COR-L47 (cell line): ENCODE measurements around the gene C1orf159.
A peak's percentile ranks its signal among the peaks of the same experiment; 100 is the strongest.
"Not testable (repeated sequence)": the region's sequence is repeated elsewhere in the genome, so short reads cannot be mapped to it uniquely, and the experiment has no call there.

ENCODE experiments used
- DNase-seq: peaks from one replicate; lab custom pipeline; 2025; lab: John Stamatoyannopoulos, UW

The C1orf159 gene

DNA sequence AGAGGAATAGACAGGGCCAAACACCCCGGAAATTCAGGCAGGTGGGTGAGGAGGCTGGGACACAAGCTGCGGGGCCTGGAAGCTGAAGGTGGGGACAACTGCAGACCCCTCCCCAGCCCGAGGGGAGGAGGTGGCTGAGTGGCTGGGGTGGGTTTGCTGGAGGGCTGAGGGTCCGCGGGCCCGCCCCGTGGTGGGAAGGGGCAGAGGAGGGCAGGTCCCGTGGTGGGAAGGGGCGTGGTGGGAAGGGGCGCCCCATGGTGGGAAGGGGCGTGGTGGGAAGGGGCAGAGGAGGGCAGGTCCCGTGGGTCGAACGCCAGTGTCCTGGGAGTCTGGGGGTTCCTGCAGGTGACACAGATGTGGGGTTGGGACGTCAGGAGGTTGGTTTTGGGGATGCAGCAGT, 33.5 kb upstream of the C1orf159 start:
- no peak for DNase-seq

DNA sequence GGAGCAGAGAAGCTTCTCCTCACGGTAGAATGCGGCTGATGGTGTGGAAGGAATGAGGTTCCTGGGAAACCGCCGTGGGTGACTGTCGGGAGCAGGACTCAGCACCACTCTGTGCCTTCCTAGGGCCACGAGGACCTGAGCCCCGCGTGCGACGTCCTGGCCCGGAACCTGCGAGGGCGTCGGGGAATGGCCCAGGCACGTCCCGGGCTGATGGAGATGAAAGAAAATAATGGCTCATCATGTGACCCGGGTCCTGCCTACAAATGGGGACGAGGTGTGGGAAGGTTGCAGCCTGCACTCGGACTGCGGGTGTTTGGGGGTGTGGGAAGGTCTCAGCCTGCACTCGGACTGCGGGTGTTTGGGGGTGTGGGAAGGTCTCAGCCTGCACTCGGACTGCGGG, 32.7 kb upstream of the C1orf159 start:
- no peak for DNase-seq

DNA sequence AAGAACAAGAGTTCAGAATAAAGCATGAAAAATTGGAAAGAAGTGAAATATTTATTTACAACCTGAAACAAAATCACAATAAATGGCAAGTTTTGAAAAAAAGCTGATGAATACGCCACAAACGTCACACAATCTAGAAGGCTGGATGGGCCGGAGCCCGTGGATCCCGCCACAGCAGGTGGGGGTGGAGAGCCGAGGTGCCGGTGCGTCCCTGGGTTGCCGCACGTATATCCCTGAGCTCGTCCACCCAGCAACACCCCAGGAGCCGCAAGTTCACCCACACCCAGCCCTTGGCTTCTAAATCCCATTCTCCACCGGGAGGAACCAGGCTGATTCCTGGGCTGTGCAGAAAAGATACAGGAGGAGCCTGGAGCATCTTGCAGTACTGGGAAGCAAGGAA, 32.2 kb upstream of the C1orf159 start:
- DNase-seq, result no peak

DNA sequence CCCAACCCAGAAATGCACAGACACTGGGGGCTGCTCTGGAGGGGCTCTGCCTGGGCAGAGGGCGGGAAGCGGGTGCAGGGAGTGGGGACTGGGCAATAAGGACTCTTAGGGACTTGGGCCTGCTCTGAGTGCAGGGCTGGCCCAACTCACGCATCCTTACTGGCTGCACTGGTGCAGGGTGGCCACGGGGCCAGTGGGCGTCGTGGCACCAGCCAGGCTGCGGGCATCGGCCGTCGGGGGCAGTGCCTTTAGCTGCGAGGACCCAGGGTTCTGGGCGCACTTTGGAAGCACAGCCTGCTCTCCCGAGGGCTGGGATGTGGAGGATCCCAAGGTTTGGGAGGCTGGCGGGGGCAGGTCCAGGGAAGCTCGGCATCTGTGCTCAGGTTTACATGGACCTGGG, 30.7 kb upstream of the C1orf159 start:
- DNase-seq, result no peak

DNA sequence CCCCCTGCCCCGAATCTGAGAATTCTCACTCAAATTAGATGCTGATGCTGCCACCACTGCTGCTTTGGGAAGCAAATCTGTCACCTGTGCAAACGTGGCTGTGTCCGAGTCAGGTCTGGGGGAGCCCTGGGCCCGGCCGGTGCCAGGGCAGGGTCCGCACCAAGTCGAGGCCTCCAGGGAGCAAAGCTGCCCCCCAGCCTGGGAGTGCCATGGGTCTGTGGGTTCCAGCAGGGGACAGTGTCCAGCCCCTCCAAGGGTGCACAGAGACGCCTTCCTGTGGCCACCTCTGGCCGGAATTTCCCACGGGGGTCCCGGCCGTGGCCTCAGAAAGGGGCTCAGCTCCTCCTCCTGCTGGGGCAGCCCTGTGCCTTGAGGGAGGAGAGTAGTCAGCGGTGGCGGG, 30.1 kb upstream of the C1orf159 start:
- DNase-seq, result no peak

DNA sequence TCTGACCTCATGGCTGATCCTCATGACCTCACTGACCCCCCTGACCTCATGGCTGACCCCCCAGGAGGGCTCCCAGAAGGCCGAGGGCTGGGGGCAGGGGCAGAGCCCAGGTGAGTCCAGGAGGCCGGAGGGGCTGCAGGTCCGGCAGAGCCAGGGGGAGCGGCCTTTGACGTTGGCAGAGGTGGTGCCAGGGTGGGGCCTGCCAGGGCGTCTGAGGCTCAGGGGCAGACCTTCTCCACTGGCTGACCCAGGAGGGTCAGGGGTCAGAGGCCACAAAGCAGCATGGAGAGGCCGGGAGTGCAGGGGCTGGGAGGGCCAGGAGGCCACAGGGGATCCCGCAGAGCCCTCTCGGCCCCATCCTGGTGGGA, 29.6 kb upstream of the C1orf159 start:
- no peak for DNase-seq

DNA sequence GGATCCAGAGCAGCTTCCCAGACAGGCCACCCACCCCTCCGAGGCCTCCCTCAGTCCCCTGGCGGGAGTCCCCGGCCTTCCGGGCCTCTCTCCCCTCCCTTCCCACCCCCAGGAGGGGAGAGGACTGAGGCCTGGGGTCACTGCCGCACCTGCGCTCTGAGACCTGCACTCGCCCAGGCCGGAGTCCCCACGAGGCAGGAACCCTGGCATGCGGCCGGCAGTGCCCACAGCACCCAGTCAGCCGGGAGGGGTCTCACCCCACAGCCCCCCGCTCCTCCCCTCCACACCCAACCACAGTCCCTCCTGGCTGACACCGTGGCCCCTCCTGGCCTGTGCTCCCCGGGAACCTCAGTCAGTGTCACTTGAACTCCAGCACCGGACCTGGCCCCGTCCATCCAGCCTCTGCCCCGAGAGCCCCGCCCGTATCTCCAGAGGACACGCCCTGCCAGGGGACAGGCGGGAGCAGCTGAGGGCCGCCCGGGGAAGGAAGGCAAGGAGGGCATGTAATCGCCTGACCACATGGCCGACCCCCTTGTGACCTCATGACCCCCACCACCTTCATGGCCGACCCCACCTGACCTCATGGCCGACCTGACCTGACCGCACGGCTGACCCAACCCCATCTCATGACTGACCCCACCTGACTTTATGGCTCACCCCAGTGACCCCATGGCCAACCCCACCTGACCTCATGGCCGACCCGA, 29.1 kb upstream of the C1orf159 start:
- no peak for DNase-seq

DNA sequence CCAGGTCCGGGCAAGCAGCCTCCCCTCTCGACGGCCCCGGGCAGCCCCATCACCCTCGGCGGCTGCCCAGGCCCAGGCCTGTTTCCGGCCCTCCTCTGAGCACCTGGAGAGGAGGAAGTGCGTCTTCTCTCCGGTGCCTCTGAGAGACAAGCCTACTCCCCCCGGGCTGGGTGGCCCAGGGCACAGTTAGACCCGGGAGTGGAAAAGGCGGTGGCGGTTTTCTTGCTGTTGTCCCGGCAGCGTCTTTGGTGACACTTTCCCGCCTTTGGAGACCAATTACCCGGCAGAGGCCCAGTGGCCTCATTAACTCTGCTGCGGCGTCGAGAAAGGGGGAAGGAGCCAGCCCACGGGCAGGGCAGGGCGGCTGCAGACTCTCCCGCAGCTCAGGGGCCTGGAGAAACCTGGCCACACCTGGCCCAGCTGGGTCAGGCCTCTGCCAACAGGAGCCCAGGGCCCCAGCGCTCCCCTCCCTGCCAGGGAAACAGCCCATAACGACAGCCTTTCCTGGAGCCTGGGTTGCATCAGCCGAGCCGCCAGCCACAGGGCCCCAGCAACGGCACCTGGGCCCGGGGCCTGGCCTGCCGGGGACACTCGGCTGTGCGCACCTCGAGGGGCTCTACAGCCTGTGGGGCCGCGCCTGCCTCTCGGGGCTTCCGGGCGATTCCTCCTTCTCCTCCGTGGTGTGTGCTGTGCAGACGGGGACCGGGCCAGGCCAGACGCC, 28.4 kb upstream of the C1orf159 start:
- DNase-seq, result peak; percentile 63

DNA sequence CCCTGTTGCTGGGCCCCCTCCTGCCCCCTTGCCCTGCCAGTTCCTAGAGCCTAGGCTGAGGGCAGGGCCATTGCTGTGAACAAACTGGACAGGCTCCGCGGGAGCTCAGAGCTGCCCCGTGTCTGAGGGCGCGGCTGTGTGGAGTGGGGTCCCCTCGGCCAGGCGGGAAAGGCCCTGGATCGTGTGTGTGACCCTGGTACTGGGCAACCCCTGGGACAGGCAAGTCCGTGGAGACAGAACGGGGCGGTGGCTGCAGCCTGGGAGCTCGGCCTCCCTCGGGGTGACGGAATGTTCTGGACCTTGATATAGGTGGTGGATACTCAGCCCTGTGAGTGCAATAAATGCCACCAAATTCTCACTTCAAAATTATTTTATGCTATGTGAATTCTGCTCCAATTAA, 27.7 kb upstream of the C1orf159 start:
- DNase-seq, result no peak

DNA sequence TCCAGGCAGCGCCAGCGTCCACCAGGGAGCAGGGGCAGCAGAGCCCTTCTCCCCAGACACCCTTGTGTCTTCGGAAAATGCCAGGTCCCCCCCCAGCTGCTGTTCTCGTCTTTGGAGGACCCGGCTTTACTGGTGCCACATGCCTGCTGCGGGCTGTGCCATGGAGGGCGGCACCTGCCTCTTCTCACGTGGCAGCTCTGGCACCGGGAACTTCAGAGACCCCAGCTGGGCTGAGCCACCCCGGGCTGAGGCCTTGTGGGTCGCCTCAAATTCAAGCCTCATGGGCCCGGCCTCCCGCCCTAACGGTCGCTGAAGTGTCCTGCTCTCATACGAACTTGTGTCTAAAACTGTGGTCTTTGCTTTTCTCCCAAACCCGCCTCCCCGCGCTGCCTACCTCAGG, 27.0 kb upstream of the C1orf159 start:
- no peak for DNase-seq

DNA sequence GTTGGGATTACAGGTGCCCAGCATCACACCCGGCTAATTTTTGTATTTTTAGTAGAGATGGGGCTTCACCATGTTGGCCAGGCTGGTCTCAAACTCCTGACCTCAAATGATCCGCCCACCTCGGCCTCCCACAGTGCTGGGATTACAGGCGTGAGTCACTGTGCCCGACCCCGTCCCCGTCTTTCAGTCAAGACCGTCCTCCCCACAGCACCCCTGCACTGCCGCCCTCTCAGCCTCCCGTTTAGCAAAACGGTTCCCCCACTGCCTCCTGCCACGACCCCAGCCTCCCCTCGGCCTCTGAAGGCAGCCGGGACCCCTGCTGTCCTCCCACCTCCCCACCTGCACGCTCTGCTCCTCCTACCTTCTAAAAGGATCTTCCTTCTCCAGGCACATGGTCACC, 26.5 kb upstream of the C1orf159 start:
- not testable (repeated sequence) for DNase-seq

DNA sequence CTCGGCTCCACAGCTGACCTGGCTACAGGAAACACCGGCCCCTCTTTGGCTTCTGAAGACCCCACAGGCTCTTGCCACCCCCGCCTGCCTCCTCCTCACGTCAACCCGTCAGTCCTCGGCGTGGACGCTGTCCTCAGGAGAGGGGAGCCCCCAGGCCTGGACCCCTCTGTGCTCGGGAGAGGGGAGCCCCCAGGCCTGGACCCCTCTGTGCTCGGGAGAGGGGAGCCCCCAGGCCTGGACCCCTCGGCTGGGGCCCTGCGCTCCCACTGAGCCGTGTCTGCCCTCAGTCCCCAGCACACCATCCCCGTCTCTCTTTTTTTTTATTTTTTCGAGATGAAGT, 26.0 kb upstream of the C1orf159 start:
- no peak for DNase-seq

DNA sequence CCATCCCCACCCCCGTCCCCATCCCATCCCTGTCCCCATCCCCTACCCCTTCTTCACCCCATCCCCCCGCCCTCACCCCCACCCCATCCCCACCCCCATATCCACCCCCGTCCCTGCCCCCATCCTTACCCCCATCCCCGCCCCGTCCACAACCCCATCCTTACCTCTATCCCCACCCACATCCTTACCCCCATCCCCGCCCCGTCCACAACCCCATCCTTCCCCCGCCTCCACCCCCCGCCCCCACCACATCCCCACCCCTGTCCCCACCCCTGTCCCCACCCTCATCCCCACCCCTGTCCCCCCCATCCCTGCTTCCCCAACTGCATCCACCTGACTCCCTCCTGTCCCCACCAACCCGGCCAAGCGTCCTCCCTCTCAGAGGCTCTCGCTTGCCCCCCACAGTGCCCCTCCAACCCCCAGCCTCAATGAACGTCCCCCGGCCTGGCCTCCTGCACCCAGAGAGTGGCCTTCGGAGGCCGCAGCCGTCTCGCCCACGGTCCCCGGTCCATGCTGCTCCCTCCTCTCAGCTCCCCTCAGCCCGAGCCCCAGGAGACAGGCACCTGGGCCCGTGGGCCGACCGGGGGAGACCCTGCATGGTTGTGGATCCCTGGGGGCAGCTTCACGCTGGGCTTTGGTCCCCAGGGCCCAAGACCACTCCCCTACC, 25.5 kb upstream of the C1orf159 start:
- no peak for DNase-seq

DNA sequence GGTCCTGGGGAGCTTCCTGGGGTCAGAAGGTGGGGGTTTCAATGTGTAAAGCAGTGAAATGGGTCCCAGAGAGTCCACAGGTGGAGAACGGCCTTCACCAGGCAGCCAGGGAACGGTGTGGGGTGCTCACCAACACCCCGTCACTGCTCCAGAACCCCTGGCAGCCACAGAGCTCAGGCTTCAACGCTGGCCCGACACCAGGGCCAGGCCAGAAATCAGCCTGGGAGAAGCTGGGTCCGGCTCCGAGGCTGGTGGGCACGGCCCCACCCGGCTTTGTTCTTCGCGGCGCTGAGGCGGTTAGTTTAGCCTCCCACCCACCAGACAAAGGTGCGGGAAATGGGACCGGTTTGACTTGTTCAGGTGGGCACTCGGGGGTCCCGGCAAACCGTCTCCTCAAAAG, 24.8 kb upstream of the C1orf159 start:
- no peak for DNase-seq

DNA sequence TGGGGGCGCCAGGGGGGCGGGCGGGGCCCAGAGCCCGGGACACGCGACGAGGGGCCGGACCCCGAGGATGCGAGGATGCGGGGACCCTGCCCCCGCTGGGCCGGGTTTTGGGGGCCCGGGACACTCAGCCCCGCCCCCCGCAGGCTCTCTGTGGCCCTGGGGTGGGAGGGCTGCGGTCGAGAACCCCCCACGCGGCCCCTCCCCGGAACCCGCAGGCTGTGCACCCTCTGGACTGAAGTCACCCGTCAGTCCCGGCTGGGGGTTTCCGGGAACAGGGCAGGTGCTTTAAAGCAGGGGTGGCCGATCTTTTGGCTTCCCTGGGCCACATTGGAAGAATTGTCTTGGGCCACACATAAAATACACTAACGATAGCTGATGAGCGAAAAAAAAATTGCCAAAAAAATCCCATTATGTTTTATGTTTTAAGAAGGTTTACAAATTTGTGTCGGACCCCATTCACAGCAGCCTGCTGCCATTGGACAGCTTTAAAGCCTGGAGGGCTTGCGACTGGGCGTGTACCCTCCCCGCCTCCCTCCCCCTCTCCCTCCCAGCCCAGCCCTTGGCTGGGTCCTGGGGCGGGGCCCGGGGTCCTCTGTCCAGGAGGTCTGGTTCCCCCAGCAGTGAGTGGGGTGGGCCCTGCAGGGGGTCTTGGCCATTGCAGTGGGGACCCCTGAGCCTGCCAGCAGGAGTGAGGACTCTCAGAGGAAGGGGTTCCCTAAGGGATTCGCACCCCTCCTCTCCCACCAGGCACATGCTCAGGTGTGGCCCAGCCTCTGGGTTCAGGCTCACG, 21.6 kb upstream of the C1orf159 start:
- peak; percentile 57 for DNase-seq

DNA sequence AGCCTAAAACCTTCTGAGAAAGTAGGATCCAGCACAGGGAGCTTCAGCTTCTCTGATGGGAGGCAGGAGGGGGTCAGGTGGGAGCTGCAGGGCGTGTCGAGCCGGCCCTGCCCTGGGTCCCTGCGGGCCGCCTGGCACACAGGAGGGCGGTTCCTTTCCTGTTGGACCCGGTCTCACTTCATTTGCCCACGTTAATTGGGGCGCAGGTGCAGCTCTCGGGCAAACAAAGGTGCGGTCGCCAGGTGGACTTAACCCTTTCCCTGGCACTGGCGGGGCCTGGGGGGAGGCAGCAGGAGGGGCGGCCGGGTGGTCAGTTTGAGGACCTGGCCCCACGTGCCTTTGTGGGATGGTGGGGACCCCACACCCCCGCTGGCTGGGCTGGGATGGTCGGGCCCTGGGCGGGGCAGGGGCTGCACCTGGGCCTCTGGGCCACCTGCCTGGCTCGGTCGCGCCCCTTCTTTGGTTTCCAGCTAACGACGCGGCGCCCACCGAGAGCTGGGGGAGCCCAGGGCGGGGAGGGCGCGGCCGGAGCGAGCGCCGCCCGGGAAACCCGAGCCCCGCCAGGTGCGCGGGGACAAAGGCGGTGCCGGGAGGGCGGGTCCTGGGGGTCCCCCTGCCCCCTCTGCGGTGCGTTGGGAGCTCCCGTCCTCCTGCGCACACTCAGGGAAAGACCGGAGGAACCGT, 20.8 kb upstream of the C1orf159 start:
- peak; percentile 92 for DNase-seq

DNA sequence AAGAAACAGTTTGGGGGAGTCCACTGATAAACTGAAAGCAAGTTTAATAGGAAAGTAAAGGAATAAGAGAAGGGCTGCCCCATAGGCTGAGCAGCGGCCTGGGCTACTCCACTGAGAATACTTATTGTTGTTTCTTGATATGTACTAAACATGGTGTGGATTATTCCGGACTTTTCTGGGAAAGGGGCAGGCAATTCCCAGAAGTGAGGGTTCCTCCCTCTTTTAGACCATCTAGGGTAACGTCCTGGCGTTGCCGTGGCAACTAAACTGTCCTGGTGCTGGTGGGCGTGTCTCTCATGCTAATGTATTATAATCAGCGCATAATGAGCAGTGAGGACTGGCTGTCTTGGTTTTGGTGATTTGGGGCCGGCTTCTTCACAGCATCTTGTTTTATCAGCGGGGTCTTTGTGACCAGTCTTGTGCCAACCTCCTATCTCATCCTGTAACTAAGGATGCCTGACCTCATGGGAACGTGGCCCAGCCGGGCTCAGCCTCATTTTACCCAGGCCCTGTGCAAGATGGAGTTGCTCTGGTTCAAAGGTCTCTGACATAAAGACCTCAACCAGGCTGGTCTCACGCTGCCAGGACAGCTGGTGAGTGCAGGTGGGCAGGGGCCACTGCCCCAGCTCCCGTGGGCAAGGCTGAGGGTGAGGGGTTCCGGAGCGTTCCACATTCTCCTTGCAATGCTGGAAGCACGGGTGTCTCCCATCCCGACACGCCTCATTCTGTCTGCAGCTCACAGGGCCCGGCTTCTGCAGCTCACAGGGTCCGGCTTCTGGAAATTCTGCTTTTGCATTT, 19.6 kb upstream of the C1orf159 start:
- peak; percentile 29 for DNase-seq

DNA sequence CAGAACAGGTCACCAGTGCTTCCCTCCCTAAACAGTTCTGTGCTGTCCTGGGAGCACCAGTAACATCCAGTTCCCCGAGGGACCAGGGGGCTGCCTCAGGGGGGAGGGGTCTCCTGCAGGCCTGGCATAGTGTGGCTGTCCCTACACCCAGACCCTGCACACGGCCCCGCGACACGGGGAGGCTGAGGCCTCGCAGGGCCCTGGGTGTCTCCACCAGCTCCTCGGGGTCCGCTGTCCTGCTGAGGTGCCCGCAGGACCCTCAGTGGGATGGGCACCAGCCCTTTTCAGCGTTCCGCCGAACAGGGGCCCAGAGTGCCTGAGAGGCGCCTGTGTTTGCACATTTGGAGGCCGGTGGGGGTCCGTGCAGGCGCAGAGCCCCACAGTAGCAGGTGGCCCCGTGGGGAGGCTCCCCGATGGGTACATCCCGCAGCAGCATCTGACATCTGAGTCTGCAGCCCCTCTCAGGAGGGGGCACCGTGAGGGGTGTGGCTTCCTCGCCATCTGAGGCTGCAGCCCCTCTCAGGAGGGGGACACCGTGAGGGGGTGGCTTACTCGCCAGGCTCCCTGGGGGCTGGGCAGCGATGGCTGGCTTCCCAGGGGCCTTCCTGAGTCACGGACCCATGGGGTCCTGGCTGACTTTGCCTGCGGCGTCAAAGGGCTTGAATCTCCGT, 18.5 kb upstream of the C1orf159 start:
- DNase-seq, result peak; percentile 11

DNA sequence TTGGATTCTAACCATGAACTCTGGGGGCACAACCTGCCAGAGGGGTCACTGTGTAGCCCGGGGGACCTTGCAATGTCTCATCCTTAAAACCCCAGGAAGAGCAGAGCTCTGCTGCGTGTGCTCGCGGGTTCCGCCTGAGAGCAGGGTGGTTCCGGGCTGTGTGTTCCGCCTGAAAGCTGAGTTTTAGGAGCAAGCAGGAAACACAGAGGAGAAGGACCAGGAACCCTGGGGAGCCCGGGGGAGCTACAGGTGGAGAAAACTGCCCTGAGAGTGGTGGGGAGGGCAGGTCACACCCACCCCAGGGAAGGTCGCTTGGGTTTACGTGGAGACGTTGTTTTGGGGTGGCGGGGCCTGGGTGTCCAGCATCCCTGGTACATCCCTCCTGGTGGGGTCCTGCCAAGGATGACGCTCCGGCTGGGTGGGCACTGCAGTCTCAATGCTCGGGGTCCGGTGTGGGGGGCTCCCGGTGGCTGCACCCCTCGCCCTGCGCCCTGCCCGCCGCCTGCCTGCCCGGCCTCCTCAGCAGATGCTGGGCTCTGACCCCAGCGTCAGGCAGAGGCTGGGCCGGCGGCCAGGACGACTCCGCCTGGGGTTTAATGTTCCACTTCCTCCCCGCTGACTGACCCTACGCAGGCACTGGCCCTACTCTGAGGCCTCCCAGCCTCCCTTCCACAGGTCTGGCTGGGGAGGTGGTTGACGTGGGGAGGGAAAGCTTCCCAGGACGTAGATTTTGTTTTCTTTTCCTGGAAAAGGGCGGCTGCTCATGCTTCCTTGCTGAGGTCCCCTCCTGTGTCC, 17.3 kb upstream of the C1orf159 start:
- no peak for DNase-seq
